Cardiac ventricle fibroblast (primary cell): ENCODE data around the gene SLC35E3. TPM values are rescaled to one million over a fixed set of nuclear protein-coding genes. Genes with fewer than 3 reads are reported as not detected.

Source experiments
- total RNA-seq: library from RNA; depleted of rRNA; stranded (reverse); fragments of >200 nt; gene quantifications from 2 replicates; pipeline ENCODE4 v1.2.3, GENCODE V29; 2015

SLC35E3 gene
- 4.1 and 5.4 TPM in 2 replicates for total RNA-seq

DNA sequence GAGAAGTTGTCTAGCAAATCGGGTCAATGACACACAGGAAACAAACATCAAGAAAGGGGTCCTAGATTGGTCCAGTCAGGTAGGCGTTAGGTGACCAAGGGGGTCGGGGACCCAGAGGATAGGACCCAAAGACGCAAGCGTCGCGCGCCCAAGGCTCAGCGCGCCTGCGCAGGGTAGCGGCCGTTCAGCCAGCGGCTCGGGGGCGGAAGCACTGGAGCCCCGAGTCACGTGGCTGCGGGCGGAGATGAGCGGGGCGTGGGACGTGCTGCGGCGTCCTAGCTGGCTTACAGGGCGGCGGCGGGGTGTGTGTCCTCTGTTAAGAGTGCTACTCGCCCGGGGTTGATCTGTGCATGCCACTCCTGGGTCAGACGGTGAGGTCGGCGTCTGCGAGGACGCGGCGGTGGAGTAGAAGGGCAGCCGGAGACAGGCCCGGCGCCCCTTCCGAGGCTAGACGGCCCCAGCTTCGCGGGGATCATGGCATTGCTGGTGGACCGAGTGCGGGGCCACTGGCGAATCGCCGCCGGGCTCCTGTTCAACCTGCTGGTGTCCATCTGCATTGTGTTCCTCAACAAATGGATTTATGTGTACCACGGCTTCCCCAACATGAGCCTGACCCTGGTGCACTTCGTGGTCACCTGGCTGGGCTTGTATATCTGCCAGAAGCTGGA is at the start of gene SLC35E3:
SLC35E3 (plus strand) TSS at position 273 of the 668 bp plus-strand sequence; CDS start at position 475, 202 bp downstream.

DNA sequence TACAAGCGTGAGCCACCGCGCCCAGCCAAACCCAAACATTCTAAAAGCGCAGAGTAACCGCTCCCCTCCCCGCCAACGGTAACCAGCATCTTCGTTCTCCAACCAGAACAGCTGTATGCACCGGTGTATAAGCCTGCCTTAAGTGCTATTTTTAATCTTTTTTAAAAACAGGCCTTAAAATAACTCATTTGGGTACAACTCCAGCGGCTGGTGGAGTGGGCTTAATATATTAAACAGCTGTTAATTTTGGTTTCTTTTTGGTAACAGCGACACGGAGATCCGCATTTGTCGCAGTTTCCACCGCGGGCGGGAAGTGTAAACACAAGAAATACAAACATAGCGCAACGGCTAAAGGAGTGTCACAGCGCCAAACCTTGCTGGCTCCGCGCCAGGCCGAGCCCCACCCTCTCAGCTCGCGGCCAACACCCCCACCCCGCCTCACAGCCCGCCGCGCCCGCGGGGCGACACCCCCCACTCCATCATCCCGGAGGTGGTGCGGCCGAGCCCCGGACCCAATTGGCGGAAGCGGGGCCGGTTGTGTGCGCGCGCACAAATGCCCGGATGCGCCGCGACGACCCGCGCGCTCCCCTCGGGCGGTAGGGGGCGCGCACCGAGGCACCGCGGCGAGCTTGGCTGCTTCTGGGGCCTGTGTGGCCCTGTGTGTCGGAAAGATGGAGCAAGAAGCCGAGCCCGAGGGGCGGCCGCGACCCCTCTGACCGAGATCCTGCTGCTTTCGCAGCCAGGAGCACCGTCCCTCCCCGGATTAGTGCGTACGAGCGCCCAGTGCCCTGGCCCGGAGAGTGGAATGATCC is 61.8 kb downstream of the SLC35E3 start, which contains the start of gene MDM2:
MDM2 (plus strand) TSS at position 602 of the 812 bp plus-strand sequence. CDS start 301 bp downstream, outside the sequence.

Other genes starting within 250 kb of the SLC35E3 start
- gene RAP1B, start 135.3 kb upstream of the SLC35E3 start, total RNA-seq, result 157 and 160 TPM in 2 replicates
- 18.5 and 22.5 TPM in 2 replicates for gene NUP107, start 59.2 kb upstream of the SLC35E3 start, total RNA-seq
- gene MDM2, start 62.0 kb downstream of the SLC35E3 start, total RNA-seq, result 87.7 and 325 TPM in 2 replicates
- gene CPM, start 187.0 kb downstream of the SLC35E3 start, total RNA-seq, result 7.2 and 8.9 TPM in 2 replicates